AG20443 (cell line): ENCODE results near the gene TMEM88.

Experiments used
- DNase-seq: peaks from one replicate; pipeline ENCODE4 v3.0.0; 2012; ENCODE audit warnings: low spot score, mixed read lengths

The TMEM88 gene

DNA sequence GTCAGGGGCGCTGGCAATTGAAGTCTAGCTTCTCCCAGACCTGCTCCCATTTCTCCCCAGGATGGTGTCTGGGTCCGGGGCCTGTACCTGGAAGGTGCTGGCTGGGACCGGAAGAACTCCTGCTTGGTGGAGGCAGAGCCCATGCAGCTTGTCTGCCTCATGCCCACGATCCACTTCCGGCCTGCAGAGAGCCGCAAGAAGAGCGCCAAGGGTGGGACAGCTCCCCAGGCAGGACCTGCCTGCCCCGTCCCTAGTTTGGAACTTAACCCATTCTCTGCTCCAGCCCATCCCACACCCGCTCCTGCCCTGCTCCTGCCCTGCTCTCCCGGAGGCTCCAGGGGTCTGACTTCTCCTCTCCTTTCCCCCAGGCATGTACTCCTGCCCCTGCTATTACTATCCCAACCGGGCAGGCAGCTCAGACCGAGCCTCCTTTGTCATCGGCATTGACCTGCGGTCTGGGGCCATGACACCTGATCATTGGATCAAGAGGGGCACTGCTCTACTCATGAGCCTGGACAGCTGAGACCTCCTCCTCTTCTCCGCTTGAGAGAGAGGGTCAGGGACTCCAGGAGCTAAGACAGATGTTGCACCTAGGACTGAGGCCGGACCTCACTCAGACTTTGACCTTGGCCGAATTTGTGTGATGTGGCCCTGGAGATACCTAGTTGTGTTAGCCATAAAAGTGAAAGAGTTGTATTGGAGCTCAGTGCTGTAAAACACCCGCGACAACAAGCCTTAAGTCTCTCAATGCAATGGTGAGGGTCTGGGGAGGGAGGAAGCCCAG, 21.7 kb upstream of the TMEM88 start:
- no peak for DNase-seq

DNA sequence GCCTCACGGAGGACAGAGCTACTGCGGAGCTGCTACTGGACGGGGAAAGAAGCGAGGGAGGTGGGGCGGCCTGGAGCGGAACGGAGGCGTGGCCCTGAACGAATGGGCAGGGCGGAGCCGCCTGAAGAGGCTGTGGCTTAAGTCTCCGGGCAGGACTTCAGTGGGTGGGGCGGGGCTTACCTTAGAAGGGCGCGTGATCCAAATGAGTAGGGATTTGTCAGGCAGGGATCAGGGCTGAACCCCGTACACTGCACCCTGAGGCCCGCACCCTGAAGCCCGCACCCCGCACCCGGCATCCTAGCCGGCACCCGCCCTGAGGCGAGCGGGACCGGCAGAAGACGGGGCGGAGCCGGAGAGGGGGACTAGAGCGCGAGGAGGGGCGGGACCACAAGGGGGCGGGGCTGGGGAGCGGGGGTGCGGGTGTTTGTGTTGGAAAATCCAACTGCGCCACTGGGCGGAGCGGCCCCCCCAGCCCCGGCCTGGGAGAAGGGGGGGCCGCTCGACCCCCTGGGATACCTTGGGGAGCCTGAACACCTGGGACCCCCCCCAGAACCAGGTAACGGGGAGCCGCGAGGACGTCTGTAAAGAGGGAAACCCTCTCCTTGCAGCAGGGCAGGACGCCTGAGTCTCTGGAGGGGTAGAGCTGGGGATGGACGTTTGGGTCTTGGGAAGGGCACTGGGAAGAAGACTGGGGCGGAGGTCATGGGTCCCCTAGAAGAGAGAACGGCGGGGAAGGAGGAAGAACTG, 20.9 kb upstream of the TMEM88 start, which contains the start of gene KDM6B:
TSS of gene KDM6B (plus strand) at position 423 of the 747 bp plus-strand sequence. CDS start 11,338 bp downstream, outside the sequence.
- peak; percentile 96 for DNase-seq

DNA sequence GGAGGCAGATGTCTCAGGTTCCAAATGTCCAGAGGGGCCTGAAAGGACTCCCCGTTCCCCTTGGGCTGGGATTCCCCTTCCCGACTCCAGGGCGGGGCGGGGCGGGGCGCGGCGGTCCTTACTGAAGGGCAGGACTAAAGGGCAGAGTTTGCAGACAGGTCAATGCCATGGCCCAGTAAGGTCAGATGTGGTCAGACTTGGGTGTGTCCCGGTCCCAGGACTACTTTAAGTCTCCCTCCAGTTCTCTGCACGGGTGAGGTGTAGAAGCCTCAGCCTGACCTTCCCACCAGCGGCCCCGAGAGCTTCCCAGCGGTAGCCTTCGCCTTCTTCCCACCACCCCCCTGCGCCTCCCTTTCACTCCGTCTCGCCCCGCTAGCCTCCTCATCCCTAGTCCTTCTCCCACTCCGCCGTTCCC, 20.3 kb upstream of the TMEM88 start:
- DNase-seq: no peak

DNA sequence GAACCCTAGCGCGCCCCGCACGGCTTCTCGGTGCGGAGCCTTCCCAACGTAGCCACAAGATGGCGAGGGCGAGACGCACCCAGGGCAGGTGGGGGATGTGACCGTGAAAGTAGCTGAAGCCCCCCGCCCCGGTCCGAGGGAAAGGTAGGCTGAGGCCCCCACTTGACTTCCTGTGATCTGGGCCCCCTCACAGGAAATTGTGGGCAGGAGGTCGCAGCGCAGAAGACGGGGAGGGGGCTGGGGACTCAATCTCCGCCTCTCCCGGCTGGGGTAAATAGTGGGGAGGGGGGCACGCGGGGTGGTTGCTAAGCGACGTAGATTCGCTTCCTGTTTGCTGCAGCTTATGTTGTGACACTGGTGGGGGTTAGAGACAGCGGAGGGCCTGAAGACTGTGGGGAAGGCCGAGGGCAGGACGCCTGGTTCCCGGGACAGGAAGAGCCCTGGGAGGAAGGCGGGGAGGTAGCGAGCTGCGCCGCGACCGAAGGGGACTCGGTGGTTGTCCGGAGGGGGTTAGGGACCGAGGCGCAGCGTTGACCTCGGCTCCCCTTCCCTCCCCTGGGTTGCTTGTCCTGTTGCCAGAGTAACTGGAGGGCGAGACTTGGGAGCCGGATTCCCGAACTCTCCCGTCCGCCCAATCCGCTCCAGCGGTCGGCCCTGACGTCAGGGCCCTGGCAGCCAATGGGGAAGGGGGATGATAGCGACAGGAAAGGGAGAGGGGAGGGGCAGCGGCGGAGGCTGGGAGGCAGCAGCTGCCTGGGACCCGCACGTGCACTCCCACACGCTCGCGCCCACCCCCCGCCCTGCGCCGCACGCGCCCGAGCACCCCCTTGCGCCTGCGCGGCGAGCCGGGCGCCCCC, 19.7 kb upstream of the TMEM88 start:
- peak; percentile 95 for DNase-seq

DNA sequence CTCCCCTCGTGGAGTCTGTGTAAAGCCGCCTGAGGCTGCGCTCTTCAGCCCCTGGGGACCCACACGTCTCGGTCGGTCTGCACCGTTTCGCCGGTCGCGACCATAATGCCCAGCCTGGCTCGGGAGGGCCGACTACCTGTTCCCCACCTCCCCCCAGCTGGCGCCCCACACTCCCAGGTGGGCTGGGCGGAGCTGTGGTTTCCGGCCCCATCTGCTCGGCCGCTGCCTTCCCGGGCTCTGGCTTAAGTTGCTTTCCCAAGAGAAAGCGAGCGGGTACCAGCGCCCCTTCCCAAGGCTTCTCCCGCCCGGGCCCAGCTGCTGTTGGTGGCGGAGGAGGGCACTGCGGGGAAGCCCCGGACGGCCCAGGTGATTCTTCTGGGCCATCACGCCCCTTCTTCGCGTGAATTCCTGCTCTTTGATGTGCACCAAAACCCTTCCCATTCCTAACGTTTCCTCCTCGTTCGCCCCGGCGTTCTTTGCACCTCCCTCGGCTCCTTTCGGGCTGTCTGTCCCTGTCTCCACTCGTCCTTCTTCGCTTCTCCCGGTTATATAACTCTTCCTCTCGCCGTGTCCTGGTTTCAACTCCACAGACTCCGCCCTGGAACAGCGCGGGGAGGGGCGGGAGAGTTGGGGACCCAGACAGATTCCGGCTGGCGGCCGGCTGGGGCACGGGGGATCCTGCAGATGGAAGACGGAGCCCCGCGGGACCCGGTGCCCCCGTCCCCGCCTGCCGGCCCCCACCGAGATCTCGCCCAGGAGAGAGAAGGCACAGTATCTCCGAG, 18.9 kb upstream of the TMEM88 start:
- no peak for DNase-seq

DNA sequence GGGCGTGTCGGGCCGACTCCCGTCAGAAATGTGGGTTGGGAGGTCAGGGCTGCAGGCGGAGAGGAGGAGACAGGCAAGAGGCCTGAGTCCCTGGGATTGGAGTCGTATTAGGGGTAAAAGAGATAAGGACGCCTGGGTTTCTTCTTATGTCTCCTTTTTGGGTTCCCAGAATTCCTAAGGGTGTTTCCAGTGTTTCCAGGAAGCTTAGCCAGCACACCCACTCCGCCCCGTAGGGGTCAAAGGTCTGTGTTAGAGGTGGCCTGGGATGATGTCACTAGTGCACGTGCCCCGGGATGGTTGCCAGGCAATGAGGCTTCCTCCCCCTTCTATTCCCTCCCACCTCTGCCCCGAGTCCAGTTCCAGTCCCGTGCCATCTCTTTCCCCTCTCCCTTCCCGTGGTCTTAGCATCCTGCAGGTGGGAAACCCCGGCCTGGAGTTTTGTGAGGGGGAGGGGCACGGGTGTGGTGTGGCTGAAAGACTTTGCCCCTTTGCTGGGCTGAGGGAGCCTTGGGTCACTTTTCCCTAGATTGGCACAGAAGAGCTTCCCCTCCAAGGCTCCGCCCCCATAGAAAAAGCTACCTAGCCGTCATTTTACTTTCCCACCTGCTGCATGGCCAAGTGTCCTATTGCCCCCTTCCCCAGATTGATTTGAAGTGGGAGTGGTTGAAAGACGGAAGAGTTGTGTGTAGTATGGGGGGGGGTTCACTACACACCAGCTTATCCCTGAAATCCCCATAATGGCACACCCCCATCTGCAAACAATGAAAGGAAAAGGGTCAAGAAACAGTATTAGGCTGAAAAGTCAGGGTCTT, 18.1 kb upstream of the TMEM88 start:
- DNase-seq: peak; percentile 57

DNA sequence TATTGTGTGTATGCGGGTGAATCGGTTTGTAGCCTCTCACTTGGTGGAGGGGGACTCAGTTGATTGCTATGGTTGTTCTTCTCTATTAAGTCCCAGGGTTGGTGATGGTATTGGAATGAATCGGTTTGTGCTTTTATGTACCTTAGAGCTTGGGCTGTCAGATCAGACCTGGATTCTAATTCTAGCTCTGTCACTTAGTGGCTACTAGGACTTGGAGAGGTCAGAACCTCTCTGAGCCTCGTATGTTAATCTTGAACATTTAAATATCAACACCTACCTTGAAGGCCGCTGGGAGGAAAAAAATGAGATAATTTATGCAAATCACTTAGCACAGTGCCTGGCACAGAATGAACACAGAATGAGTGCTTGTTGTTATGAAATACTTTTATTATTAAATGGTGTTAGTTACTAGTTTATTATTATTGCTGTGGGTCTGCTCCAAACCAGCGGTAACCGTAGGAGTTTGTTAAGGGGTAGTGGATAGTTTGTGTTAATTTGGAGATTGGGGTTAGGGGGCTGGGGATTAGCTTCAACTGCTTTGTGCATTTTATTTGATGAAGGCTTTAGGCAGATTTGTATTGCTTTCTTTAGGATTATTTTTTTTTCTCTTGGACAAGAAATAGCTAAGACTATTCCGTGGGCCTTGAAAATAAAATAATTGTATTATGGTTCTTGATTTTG, 17.3 kb upstream of the TMEM88 start:
- DNase-seq: no peak

DNA sequence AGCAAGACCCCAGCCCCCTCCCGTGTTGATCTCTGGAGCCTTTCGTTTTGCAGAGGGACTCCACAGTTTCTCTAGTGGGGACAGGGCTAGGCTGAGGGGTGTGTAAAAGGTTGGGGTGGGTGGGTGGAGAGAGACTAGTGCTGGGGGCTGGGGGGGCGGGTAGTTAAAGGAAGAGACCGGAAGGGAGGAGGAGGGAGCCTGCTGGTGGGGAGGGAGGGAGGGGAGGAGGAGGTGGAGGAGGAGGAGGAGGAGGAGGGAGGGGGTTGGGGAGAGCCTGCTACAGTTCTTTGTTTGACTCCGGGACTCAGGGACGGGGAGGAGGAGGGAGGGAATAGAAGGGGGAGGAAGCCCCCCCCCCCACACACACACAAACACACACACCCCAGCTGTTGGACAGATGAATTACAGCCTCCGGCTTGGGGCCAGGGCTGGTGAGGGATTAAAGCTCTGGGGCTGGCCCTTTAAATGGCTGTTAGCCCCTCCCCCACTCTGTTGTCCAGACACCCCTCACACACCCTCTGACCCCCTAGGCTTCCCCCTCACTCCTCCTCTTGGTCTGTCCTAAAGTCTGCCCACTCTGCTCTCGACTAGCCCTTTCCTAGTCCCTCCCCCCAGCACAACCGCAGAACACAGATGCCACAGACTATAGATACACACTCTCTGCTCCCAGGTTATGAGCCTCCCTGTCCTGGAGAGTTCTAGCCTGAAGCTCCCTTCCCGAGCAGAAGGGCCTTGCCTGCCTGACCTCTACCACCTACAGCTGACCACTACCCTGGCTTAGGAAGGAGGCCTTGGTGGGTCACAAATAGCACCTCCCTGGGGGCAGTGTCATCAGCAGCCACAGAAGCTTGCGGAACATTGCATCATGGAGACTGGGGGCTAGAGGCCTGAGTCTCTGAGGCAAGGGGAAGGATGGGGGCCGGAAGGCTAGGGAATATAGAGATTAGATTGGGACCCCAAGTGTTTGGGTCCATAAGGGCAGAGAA, 16.5 kb upstream of the TMEM88 start:
- DNase-seq: no peak

DNA sequence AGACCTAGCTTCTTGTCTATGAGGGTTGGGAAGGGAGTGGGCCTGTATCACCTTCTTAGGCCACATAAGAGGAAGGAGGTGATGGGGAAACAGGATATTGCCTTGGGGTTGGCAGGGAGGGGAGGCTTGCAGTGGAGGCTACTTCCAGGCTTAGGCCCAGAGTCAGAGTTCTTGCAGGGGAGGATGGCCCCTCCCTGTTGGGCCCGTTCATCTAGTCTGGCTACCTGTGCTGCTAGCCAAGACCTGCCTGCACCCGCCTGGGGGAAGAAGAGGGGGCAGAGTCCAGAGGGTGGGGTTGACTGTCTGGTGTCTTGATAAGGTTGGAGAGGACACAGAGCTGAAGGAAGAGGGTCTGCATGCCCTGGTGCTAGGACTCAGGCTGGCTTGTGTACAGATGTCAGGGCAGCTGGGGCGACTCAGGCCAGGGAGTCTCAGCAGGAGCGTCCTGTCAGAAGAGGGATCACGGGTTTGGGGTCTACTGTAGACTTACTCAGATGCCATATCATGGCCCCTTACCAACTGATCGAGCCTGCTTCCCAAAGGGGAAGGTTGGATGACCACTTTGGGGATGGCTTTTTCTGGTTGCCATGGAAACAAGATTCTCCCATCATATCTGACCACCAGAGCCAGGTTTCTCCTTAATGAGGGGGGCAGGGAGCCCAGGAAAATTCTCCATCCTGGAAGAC, 15.5 kb upstream of the TMEM88 start:
- no peak for DNase-seq

DNA sequence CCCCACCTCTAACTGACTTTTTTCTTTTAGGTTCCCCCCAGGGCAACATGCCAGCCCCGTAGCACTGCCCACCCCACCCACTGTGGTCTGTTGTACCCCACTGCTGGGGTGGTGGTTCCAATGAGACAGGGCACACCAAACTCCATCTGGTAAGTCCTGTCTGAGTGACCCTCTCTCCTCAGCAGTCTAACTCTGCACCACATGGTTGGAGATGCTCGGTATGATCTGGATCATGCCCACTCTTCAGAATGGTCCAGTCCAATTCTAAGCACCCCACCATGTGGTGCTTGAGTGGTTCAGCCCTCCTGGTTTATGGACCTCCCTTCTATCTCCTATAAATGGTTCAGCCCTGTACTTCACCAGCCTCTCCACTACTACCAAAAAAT, 15.0 kb upstream of the TMEM88 start:
- no peak for DNase-seq

DNA sequence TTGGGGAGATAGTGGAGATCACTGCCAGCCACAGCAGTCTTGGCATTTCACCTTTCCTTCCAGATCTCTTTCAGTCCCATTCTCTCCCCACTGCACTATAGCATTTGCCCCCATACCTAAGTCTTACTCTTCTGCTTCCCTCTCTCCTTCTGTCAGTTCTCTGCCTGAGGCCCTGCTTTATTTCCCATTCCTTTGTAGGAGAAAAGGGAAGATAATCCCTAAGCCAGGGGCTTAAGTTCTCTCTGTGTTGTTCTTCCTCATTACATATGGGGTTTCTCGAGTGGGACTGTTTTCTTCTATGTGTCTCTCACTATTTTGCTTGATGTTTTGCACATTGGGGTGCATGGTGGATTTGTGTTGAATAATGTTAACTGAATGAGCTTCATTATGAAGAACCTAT, 14.4 kb upstream of the TMEM88 start:
- no peak for DNase-seq

DNA sequence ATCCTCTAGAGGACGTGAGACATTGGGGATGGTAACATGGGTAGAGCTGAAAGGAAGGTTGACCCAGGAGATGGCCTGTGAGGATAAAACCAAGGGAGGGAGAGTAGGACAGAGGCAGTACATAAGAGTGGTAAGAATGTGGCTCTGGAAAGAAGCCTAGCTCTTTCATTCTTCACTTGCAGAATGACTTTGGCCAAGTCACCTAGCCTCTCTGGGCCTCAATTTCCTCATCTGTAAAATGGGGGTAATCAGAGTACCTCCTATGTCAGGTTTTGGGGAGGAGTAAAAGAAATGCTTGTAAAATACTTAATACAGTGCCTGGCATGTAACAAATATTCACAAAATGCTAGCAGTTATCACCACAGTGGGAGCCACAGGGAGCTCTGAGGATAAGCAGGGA, 14.0 kb upstream of the TMEM88 start:
- no peak for DNase-seq

DNA sequence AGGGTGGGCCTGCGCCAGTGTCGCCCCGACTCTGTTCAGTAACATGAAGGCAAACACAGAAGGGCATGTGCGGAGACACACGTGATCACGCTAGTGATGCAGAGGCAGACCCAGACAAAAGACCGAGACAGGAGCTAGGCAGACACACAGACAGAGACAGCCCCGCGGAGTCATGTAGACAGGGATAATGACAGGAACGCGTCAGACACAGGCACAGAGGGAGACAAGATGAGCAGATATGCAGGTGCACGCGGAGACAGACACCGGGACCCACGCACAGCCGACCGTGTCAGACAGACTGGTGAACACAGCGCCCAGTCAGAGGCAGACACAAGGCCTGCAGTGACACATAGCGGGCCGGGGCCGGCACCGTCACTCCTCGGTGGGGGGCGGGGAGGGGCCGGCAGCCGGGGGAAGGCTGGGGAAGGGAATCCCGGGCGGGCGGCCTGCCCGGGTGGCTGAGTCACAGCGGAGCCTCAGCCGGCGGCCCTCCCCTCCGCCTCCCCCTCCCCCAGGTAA, 13.4 kb upstream of the TMEM88 start:
- peak; percentile 92 for DNase-seq

DNA sequence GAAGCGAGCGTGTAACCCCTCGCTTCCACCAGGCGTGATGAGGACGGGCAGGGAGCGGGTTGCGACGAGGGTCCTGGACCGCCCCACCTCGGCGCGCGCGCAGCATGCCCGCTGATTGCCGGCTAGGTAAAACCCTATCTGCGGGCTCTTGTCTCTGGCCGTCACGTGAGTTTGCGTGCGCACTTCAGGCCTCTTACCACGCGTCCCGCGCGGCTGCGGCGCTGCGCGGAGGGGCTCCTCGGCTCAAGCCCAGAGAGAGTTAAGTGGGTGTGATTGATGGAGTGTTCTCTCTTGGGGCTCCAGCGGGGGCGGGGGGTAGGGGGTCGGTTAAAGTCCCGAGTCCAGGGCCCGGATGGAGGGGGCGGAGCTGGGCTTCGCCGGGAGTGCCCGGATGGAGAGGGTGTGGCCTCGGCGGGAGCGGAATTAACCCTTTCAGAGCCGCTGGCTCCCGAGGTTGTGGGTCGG, 12.9 kb upstream of the TMEM88 start:
- peak; percentile 87 for DNase-seq

DNA sequence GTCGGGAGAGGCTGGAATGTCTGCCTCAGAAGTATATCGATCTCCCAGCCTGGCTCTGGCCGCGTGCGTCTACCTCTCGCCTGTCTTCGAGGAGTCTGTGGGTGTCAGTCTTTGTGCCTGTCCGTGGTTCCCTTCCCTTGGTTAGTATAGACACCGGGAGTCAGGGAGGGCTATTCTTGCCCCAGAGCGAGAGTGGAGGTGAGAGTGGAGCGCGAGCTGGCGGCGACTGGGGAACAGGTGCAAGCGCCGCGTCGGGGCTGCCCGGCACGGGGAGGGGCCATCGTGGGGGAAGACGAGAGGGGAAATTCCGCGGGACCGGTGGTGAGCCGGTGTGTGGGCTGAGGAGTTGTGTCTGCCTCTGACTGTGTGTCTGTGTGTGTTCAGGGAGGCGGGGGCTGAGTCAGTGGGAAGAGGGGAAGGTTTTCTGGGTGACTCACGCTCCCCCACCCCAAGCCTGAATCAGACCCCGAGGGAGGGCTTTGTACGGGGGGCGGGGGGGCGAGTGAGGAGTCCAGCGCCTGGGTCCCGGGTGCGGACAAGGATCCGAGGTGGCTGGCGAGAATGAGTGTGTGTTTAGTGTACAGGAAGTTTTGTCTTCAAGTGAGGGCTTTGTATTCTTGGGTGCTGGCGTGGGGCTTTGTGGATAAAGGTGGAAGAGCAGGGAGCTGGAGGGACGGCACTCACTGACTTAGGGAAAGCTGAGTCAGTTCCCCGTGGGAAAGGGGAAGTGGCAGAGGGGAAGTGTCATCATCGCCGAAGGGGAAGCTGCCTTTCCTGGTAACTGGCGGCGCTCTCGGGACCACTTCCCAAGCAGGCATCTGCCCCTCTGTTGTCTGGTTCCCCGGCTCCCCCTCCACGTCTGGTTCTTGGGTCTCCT, 12.2 kb upstream of the TMEM88 start:
- peak; percentile 67 for DNase-seq

DNA sequence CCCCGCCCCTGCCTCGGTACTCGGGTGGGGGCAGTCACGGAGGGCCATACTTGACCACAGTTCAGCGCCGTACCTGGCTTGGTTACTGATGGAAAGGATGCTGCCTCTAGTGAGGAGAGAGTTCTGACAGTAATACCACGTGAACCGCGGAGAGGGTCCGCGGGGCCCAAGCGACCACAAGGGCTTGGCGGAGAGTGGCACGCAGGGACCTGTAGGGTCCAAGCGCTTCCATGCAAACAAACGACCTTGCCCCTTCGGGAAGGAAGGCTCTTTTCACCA, 11.7 kb upstream of the TMEM88 start:
- DNase-seq: no peak
